GM12864 (cell line): ENCODE data around the gene SLC39A11.

Experiments
- DNase-seq: peaks from one replicate; pipeline ENCODE4 v3.0.0-alpha.2; 2011; ENCODE audit warnings: low read depth
- H3K4me3 ChIP-seq: 2 replicates; pipeline ENCODE4 v1.5.1; 2011; ENCODE audit warnings: mild to moderate bottlenecking, low read depth, low read length, control low read depth
- CTCF ChIP-seq: IDR thresholded peaks from 2 replicates; pipeline ENCODE4 v1.5.1; 2011; ENCODE audit warnings: low read depth, mild to moderate bottlenecking, moderate library complexity, low read length, control low read depth, inconsistent platforms; ENCODE audit errors: missing control alignments

Gene SLC39A11

GRCh38 chr17:73021771-73022170, 70.7 kb downstream of the SLC39A11 start:
- TF ChIP-seq CTCF = no peak
- DNase-seq = no peak

GRCh38 chr17:73020110-73020509, 72.4 kb downstream of the SLC39A11 start:
- TF ChIP-seq CTCF = no peak
- H3K4me3 ChIP-seq = no peak overlapping the region
- no peak for DNase-seq

More at GRCh38 chr17:73021771-73022170, 70.7 kb downstream of the SLC39A11 start:
- no peak overlapping the region for H3K4me3 ChIP-seq

GRCh38 chr17:73018599-73018998, 73.9 kb downstream of the SLC39A11 start:
- DNase-seq = no peak
- no peak overlapping the region for H3K4me3 ChIP-seq
- TF ChIP-seq CTCF = no peak

GRCh38 chr17:73017658-73018057, 74.8 kb downstream of the SLC39A11 start:
- no peak for DNase-seq
- no peak for TF ChIP-seq CTCF
- no peak overlapping the region for H3K4me3 ChIP-seq

GRCh38 chr17:73015722-73016276, 76.7 kb downstream of the SLC39A11 start:
- TF ChIP-seq CTCF = no peak
- DNase-seq = no peak
- no peak overlapping the region for H3K4me3 ChIP-seq

GRCh38 chr17:73013816-73014663, 78.4 kb downstream of the SLC39A11 start:
- no peak for TF ChIP-seq CTCF
- no peak for DNase-seq
- H3K4me3 ChIP-seq = no peak overlapping the region
